Ectodermal cell (in vitro differentiated cells): ENCODE data around the gene ZFAND3.

Experiments
- H3K27ac ChIP-seq: 2 replicates; pipeline ENCODE4 v1.7.0; 2013; ENCODE audit warnings: mild to moderate bottlenecking, low read depth, low read length; ENCODE audit not compliant: insufficient read depth, poor library complexity, severe bottlenecking
- H3K27me3 ChIP-seq: 2 replicates; pipeline ENCODE4 v1.7.0; 2013; ENCODE audit warnings: mild to moderate bottlenecking, low read length; ENCODE audit not compliant: insufficient read depth, control insufficient read depth, poor library complexity, severe bottlenecking
- H3K36me3 ChIP-seq: one replicate; pipeline ENCODE4 v1.7.0; 2013; ENCODE audit warnings: low read length; ENCODE audit not compliant: control insufficient read depth, insufficient read depth
- H3K4me1 ChIP-seq: one replicate; pipeline ENCODE4 v1.7.0; 2013; ENCODE audit warnings: low read length; ENCODE audit not compliant: control insufficient read depth, insufficient read depth
- H3K4me3 ChIP-seq: 2 replicates; pipeline ENCODE4 v1.7.0; 2013; ENCODE audit warnings: low read depth, low read length, control low read depth; ENCODE audit not compliant: insufficient read depth
- H3K9me3 ChIP-seq: 2 replicates; pipeline ENCODE4 v1.7.0; 2013; ENCODE audit warnings: mild to moderate bottlenecking, low read length, moderate library complexity; ENCODE audit not compliant: control insufficient read depth
- WGBS, 2 experiments: methylation state at CpG; one replicate each; pipeline ENCODE4 v1.1.7; 2013; ENCODE audit warnings: missing lambda C conversion rate in 2 of 2; 5-methylcytosine and 5-hydroxymethylcytosine counted together

ZFAND3 gene

DNA sequence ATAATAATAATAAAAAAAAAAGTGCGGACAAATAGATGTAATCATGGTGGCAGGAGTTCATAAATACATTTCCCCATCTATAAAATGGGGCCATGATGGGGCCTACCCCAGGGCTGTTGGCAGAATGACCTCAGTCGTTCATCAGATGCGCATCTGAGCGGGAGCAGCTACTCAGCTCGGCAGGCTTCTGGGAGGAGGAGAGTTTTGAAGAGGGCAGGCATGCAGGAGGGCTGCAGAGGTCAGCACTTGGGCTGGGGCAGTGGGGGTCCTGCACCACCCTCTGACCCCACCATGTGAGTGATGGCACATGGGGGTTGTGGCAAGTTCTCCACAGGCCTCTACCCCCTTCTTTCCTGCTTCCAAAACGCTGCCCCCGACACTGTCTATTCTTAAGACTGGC lies 373.5 kb downstream of the ZFAND3 start:
- no peak overlapping the region for H3K4me3 ChIP-seq
- H3K4me1 ChIP-seq, result peaks cover 44% of the 10 kb centered on the region
- 64 to 73% methylated on average over 6 to 7 of the region's 7 CpGs for whole genome bisulfite sequencing, 2 experiments
- no peak overlapping the region for H3K27ac ChIP-seq
- H3K36me3 ChIP-seq, result no peaks in the 10 kb centered on the region
- no peaks in the 10 kb centered on the region for H3K9me3 ChIP-seq
- no peaks in the 10 kb centered on the region for H3K27me3 ChIP-seq

DNA sequence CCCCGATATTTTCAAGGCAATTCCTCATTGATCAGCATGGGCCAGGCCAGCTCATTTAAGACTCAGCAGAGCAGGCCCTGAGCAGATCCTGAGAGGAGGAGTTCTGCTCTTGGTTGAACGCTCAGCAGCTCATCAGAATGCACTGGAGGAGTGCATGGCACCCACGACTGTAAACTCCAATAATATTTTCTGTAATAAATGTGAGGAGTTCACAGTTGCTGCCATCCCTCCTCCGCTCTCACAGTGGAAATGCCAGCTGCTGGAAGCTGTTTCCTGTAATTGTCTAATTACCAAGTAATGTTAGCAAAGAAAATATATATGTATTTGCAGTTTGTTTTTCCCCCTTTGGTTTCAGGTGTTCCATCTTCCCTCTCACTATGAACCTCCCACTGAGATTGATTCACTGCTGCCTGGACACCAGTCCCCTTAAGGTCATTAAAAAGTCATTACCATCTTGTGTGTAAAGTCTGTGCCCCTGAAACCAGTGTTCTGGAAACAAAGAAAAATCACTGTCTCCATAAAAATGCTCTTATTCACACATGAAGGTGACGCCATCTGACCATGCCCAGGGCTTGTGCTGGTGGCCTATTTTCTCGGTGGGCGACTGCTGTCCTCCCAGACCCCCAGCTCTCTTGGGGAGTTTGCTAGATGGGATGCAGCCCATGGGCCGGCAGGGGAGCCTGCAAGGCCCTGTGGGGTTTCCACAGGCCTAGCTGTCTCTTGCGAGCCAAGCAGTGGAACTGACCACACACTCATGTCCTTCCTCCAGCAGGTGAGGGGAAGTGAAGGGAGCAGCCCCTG lies 374.2 kb downstream of the ZFAND3 start:
- whole genome bisulfite sequencing, 2 experiments, result 84 to 88% methylated on average over 9 of the region's 9 CpGs
- Histone ChIP-seq H3K9me3 (no peaks in the 10 kb centered on the region), H3K4me1 (peaks cover 41% of the 10 kb centered on the region), H3K27me3 (no peaks in the 10 kb centered on the region), H3K4me3 (no peak overlapping the region), H3K36me3 (no peaks in the 10 kb centered on the region), H3K27ac (no peak overlapping the region)

DNA sequence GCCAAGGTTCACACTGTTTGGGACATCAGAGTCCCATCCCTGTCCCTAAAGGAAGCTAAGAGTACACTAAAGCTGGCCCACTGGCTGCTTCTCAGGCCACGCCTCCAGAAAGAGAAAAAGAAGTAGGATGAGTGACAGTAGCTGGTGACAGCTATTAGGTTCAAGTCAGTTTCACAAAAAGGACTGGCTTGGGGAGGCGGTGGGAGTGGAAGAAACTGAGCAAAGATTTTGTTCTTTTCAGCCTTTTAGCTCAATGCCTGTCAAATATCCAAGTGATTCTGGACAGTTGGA lies 374.7 kb downstream of the ZFAND3 start:
- 87 to 88% methylated on average over 2 of the region's 2 CpGs for WGBS, 2 experiments
- no peaks in the 10 kb centered on the region for H3K9me3 ChIP-seq
- no peak overlapping the region for H3K27ac ChIP-seq
- H3K4me3 ChIP-seq, result no peak overlapping the region
- H3K4me1 ChIP-seq, result peaks cover 36% of the 10 kb centered on the region
- H3K27me3 ChIP-seq, result no peaks in the 10 kb centered on the region
- H3K36me3 ChIP-seq, result no peaks in the 10 kb centered on the region

GRCh38 chr6:38194589-38194988 lies 375.1 kb downstream of the ZFAND3 start:
- Histone ChIP-seq H3K27ac (no peak overlapping the region), H3K4me3 (no peak overlapping the region), H3K9me3 (no peaks in the 10 kb centered on the region), H3K36me3 (no peaks in the 10 kb centered on the region), H3K27me3 (no peaks in the 10 kb centered on the region), H3K4me1 (peaks cover 36% of the 10 kb centered on the region)
- 86 to 91% methylated on average over 6 to 7 of the region's 7 CpGs for WGBS, 2 experiments

DNA sequence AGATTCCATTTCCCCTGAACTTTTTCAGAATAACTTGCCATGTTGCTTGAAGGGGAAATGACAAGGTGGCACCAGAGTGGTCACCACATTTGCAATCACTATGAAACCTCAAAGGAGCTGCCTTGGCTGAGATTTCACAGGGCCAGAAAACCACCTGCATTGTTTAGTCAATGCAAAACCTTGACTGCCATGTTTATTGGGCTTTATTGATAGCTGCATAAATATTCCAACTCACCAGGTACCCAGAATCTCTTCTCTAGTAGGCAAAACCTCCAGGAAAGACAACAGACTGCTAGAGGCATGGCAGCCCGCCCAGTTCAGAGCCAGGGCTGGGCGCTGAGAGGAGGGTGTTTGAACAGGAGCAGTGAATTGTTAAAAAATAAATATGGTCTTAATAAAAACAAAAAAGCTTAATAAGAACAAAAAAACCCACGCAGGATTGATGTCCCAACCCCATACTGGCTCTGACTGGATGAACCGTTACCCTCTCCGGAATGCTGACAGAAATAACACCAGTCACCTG lies 375.6 kb downstream of the ZFAND3 start:
- no peak overlapping the region for H3K27ac ChIP-seq
- no peaks in the 10 kb centered on the region for H3K27me3 ChIP-seq
- H3K9me3 ChIP-seq, result no peaks in the 10 kb centered on the region
- no peaks in the 10 kb centered on the region for H3K36me3 ChIP-seq
- H3K4me3 ChIP-seq, result no peak overlapping the region
- peaks cover 36% of the 10 kb centered on the region for H3K4me1 ChIP-seq
- WGBS, 2 experiments, result 93 to 98% methylated on average over 5 of the region's 5 CpGs

GRCh38 chr6:38198219-38198618 lies 378.7 kb downstream of the ZFAND3 start:
- no peaks in the 10 kb centered on the region for H3K27me3 ChIP-seq
- 87 to 93% methylated on average over 8 of the region's 8 CpGs for WGBS, 2 experiments

More at GRCh38 chr6:38198219-38198618, 378.7 kb downstream of the ZFAND3 start:
- Histone ChIP-seq H3K4me3 (no peak overlapping the region), H3K9me3 (no peaks in the 10 kb centered on the region), H3K27ac (no peak overlapping the region), H3K4me1 (peaks cover 13% of the 10 kb centered on the region), H3K36me3 (no peaks in the 10 kb centered on the region)
